GM23338 (cell line): ENCODE results near the gene SRI. TPM values are rescaled to one million over a fixed set of nuclear protein-coding genes. Genes with fewer than 3 reads are reported as not detected.
"Not testable (repeated sequence)": the region's sequence is repeated elsewhere in the genome, so short reads cannot be mapped to it uniquely, and the experiment has no call there.

Experiments used
- ATAC-seq: fragments of 200-7000 bp; cut with Tn5 transposase; 3 replicates; pipeline ENCODE4 v1.9.1; 2020
- DNase-seq: peaks from one replicate; pipeline ENCODE4 v3.0.0-alpha.2; 2015; ENCODE audit warnings: low spot score
- H2AFZ ChIP-seq: fragments of 200-600 bp; sonication (generic); 2 replicates; pipeline ENCODE4 v1.8.0; 2016; ENCODE audit warnings: antibody characterized with exemption, mild to moderate bottlenecking, moderate library complexity
- H3F3A ChIP-seq: fragments of 200-600 bp; sonication (generic); replicated peaks from 2 replicates; pipeline ENCODE4 v1.8.0; 2017; ENCODE audit warnings: antibody characterized with exemption, mixed run types, low read depth
- H3K27ac ChIP-seq: fragments of 200-600 bp; sonication (generic); 2 replicates; pipeline ENCODE4 v1.6.1; 2016; ENCODE audit warnings: low read depth
- H3K27me3 ChIP-seq: fragments of 200-600 bp; sonication (generic); 2 replicates; pipeline ENCODE4 v1.8.0; 2016; ENCODE audit warnings: mild to moderate bottlenecking, mixed run types, moderate library complexity; ENCODE audit not compliant: insufficient read depth
- H3K36me3 ChIP-seq: fragments of 200-600 bp; sonication (generic); 2 replicates; pipeline ENCODE4 v1.8.0; 2016; ENCODE audit warnings: mild to moderate bottlenecking; ENCODE audit not compliant: insufficient read depth
- H3K4me1 ChIP-seq: fragments of 200-600 bp; sonication (generic); 2 replicates; pipeline ENCODE4 v1.8.0; 2016; ENCODE audit warnings: mild to moderate bottlenecking, moderate library complexity; ENCODE audit not compliant: insufficient read depth
- H3K4me2 ChIP-seq: fragments of 200-600 bp; sonication (generic); 2 replicates; pipeline ENCODE4 v1.7.1; 2017; ENCODE audit warnings: mixed run types
- H3K4me3 ChIP-seq: fragments of 200-600 bp; sonication (generic); 2 replicates; pipeline ENCODE4 v1.6.1; 2016; ENCODE audit warnings: mixed run types
- H3K79me2 ChIP-seq: fragments of 200-600 bp; sonication (generic); replicated peaks from 2 replicates; pipeline ENCODE4 v1.8.0; 2017; ENCODE audit warnings: mild to moderate bottlenecking; ENCODE audit not compliant: insufficient read depth
- H3K9me2 ChIP-seq: fragments of 200-600 bp; sonication (generic); 2 replicates; pipeline ENCODE4 v1.8.0; 2017; ENCODE audit not compliant: insufficient read depth
- H4K20me1 ChIP-seq: fragments of 200-600 bp; sonication (generic); replicated peaks from 2 replicates; pipeline ENCODE4 v1.8.0; 2017; ENCODE audit warnings: mild to moderate bottlenecking; ENCODE audit not compliant: insufficient read depth
- H3K27ac Mint-ChIP-seq: 2 replicates; pipeline ENCODE4 v1.8.0; 2020; ENCODE audit warnings: inconsistent platforms, mild to moderate bottlenecking, moderate library complexity, mixed read lengths
- H3K27me3 Mint-ChIP-seq: 3 replicates; pipeline ENCODE4 v1.8.0; 2022; ENCODE audit warnings: low read depth, mild to moderate bottlenecking, moderate library complexity, mixed read lengths, inconsistent platforms; ENCODE audit not compliant: insufficient read depth, poor library complexity
- H3K36me3 Mint-ChIP-seq: 3 replicates; pipeline ENCODE4 v1.8.0; 2021; ENCODE audit warnings: low read depth, mild to moderate bottlenecking, inconsistent platforms, moderate library complexity, mixed read lengths
- H3K4me1 Mint-ChIP-seq: 3 replicates; pipeline ENCODE4 v1.8.0; 2020; ENCODE audit warnings: mild to moderate bottlenecking, inconsistent platforms, mixed read lengths
- H3K4me3 Mint-ChIP-seq: 3 replicates; pipeline ENCODE4 v1.8.0; 2021; ENCODE audit warnings: moderate library complexity, mild to moderate bottlenecking, inconsistent platforms, mixed read lengths
- H3K9me3 Mint-ChIP-seq: 3 replicates; pipeline ENCODE4 v1.8.0; 2020; ENCODE audit warnings: moderate library complexity, mild to moderate bottlenecking, inconsistent platforms, mixed read lengths
- POLR2AphosphoS5 ChIP-seq: IDR thresholded peaks from 2 replicates; pipeline ENCODE4 v1.6.1; 2016; ENCODE audit warnings: antibody characterized with exemption, low read depth
- STAT1 ChIP-seq: IDR thresholded peaks from one replicate; pipeline ENCODE4 v1.6.1; 2016; ENCODE audit warnings: antibody characterized with exemption; ENCODE audit not compliant: unreplicated experiment
- ZNF114 ChIP-seq: fragments of 250-450 bp; sonication (Bioruptor Pico); IDR thresholded peaks from 2 replicates; pipeline ENCODE4 v1.5.0; 2020; ENCODE audit warnings: mild to moderate bottlenecking, moderate library complexity
- polyA plus RNA-seq: library from polyadenylated mRNA; unstranded; fragments of >200 nt; fragmentation: Nextera tagmentation; extraction: Ambion mirVana; gene quantifications from 2 replicates; pipeline ENCODE4 v1.2.1, GENCODE V29; 2016
- total RNA-seq: library from RNA; depleted of rRNA; stranded (reverse); fragments of >200 nt; shearing (Covaris generic); gene quantifications from 2 replicates; pipeline ENCODE4 v1.2.3, GENCODE V29; 2014
- TF ChIP-seq, protein P1 (sequence below), 2 experiments: fragments of 200-600 bp in 1 of 2; sonication (generic) in 1 of 2; conservative IDR thresholded peaks; 2 replicates each; pipeline versions ENCODE4 v1.5.1 to v1.6.1; 2016 to 2017; ENCODE audit warnings: antibody characterized with exemption in 2 of 2, low read depth in 2 of 2, mild to moderate bottlenecking in 2 of 2, moderate library complexity in 1 of 2
- TF ChIP-seq, protein P2 (sequence below): IDR thresholded peaks from one replicate; pipeline ENCODE4 v1.6.1; 2018; ENCODE audit warnings: antibody characterized with exemption; ENCODE audit not compliant: unreplicated experiment
- TF ChIP-seq, protein P3 (sequence below): IDR thresholded peaks from 2 replicates; pipeline ENCODE4 v1.6.1; 2016; ENCODE audit warnings: antibody characterized with exemption

The SRI gene
- total and polyA plus RNA-seq, 2 experiments from 2014 or later, result 141 to 321 TPM

DNA sequence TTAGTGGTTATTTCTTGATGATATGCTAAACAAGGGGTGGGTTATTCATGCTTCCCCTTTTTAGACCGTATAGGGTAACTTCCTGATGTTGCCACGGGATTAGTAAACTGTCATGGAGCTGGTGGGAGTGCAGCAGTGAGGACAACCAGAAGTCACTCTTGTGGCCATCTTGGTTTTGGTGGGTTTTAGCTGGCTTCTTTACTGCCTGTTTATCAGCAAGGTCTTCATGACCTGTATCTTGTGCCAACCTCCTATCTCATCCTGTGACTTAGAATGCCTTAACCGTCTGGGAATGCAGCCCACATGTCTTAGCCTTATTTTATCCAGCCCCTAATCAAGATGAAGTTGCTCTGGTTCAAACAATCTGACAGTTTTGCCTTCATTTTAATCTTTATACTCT is 45.1 kb upstream of the SRI start:
- H3K9me2 ChIP-seq, DNase-seq, H3K36me3 ChIP-seq, H3K27me3 ChIP-seq, H3K4me1 ChIP-seq, H3K27ac ChIP-seq, H2AFZ ChIP-seq, ATAC-seq, H3K4me1 Mint-ChIP-seq, H3K4me3 Mint-ChIP-seq, H3K4me2 ChIP-seq, H3F3A ChIP-seq, H3K79me2 ChIP-seq, H3K27me3 Mint-ChIP-seq, H3K27ac Mint-ChIP-seq, H4K20me1 ChIP-seq, H3K4me3 ChIP-seq: not testable (repeated sequence)
- H3K9me3 Mint-ChIP-seq, result peaks cover 28% of the 10 kb centered on the region
- H3K36me3 Mint-ChIP-seq, result peaks cover 13% of the 10 kb centered on the region

DNA sequence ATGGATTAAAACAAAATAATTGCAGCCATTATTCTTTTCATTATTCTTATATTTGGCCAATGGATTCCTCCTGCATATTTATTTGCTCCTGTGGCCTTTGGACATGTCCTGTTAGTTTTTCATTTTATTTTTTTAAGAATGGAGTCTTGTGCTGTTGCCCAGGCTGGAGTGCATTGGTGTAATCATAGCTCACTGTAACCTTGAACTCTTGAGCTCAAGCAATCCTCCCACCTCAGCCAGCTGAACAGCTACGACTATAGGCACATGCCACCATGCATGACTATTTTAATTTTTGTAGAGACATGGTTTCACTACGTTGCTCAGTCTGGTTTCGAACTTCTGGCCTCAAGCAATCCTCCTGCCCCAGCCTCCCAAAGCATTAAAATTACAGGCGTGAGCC is 42.7 kb upstream of the SRI start:
- Mint-ChIP-seq H3K27me3 (peaks cover under 1% of the 10 kb centered on the region), H3K9me3 (peaks cover 18% of the 10 kb centered on the region), H3K4me1 (no peaks in the 10 kb centered on the region; the same call in 2 of the 3 replicates), H3K36me3 (peaks cover 10% of the 10 kb centered on the region), H3K4me3 (no peak overlapping the region), H3K27ac (no peak overlapping the region)
- no peak overlapping the region for H3K27ac ChIP-seq
- H3F3A ChIP-seq, result no peaks in the 10 kb centered on the region
- no peaks in the 10 kb centered on the region for H3K36me3 ChIP-seq
- 0 out of 2 replicates have a peak, but pooled peaks cover 6% of the 10 kb centered on the region for H3K9me2 ChIP-seq
- DNase-seq (no peak), ATAC-seq (no peak)
- no peak overlapping the region for H3K4me3 ChIP-seq
- TF ChIP-seq, protein P1, sequence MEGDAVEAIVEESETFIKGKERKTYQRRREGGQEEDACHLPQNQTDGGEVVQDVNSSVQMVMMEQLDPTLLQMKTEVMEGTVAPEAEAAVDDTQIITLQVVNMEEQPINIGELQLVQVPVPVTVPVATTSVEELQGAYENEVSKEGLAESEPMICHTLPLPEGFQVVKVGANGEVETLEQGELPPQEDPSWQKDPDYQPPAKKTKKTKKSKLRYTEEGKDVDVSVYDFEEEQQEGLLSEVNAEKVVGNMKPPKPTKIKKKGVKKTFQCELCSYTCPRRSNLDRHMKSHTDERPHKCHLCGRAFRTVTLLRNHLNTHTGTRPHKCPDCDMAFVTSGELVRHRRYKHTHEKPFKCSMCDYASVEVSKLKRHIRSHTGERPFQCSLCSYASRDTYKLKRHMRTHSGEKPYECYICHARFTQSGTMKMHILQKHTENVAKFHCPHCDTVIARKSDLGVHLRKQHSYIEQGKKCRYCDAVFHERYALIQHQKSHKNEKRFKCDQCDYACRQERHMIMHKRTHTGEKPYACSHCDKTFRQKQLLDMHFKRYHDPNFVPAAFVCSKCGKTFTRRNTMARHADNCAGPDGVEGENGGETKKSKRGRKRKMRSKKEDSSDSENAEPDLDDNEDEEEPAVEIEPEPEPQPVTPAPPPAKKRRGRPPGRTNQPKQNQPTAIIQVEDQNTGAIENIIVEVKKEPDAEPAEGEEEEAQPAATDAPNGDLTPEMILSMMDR (conservative IDR thresholded peaks at IDR 0.05; ENCODE audit: low read depth in 2 of 2), result no peak
- TF ChIP-seq STAT1, result no peak
- no peak for TF ChIP-seq ZNF114 (CRISPR knock-in tag)
- TF ChIP-seq, protein P2, sequence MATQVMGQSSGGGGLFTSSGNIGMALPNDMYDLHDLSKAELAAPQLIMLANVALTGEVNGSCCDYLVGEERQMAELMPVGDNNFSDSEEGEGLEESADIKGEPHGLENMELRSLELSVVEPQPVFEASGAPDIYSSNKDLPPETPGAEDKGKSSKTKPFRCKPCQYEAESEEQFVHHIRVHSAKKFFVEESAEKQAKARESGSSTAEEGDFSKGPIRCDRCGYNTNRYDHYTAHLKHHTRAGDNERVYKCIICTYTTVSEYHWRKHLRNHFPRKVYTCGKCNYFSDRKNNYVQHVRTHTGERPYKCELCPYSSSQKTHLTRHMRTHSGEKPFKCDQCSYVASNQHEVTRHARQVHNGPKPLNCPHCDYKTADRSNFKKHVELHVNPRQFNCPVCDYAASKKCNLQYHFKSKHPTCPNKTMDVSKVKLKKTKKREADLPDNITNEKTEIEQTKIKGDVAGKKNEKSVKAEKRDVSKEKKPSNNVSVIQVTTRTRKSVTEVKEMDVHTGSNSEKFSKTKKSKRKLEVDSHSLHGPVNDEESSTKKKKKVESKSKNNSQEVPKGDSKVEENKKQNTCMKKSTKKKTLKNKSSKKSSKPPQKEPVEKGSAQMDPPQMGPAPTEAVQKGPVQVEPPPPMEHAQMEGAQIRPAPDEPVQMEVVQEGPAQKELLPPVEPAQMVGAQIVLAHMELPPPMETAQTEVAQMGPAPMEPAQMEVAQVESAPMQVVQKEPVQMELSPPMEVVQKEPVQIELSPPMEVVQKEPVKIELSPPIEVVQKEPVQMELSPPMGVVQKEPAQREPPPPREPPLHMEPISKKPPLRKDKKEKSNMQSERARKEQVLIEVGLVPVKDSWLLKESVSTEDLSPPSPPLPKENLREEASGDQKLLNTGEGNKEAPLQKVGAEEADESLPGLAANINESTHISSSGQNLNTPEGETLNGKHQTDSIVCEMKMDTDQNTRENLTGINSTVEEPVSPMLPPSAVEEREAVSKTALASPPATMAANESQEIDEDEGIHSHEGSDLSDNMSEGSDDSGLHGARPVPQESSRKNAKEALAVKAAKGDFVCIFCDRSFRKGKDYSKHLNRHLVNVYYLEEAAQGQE, result no peak
- no peak for TF ChIP-seq POLR2AphosphoS5
- TF ChIP-seq, protein P3, sequence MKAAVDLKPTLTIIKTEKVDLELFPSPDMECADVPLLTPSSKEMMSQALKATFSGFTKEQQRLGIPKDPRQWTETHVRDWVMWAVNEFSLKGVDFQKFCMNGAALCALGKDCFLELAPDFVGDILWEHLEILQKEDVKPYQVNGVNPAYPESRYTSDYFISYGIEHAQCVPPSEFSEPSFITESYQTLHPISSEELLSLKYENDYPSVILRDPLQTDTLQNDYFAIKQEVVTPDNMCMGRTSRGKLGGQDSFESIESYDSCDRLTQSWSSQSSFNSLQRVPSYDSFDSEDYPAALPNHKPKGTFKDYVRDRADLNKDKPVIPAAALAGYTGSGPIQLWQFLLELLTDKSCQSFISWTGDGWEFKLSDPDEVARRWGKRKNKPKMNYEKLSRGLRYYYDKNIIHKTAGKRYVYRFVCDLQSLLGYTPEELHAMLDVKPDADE, result no peak
- no peaks in the 10 kb centered on the region for H3K79me2 ChIP-seq
- H4K20me1 ChIP-seq, result no peaks in the 10 kb centered on the region
- no peak overlapping the region for H3K4me2 ChIP-seq
- no peak overlapping the region for H2AFZ ChIP-seq
- no peaks in the 10 kb centered on the region for H3K27me3 ChIP-seq
- no peaks in the 10 kb centered on the region for H3K4me1 ChIP-seq
